Left hindlimb (tissue), 1 donor: ENCODE measurements around the gene TNFRSF13B.

Experiments
- DNase-seq: peaks from one replicate; pipeline ENCODE4 v3.0.0-alpha.2; 2018

The TNFRSF13B gene

GRCh38 chr17:16953841-16954240 is 18.1 kb downstream of the TNFRSF13B start:
- no peak for DNase-seq

DNA sequence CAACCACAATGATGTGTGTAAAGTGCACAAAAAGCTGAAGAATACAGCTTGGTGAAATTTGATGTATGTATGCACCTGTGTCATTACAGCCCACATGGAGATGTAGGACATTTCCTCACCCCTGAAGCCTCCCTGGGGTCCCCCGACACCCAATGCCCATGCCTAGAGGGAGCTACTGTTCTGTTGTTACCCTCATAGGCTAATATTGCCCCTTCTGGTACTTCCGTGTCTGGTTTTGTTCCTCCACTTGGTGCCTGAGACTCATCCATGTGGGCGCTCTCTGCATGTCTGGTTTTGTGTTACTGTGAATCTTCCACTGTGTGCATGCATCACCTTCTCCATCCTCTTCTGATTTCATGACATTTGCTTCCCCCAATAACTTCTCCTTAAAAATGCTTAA is 18.6 kb downstream of the TNFRSF13B start:
- no peak for DNase-seq

GRCh38 chr17:16952401-16952800 is 19.5 kb downstream of the TNFRSF13B start:
- no peak for DNase-seq

DNA sequence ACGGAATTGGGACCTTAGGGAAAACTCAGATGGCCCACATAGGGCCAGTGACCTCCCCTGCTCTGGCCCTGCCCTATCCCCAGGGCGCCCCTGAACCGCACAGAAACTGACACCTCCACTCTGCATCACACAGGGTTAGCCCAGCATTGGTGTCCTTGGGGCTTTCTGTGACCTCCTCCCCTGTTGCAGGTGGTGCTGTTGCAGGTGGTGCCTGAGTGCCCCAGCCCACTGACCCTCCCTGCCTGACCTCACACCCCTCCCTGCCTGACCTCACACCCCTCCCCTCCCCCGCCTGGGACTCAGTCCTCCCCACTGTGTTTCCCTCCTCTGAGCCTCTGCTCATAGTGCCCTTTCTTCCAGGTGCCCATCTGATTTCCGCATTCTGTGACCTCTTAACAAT is 21.4 kb downstream of the TNFRSF13B start:
- DNase-seq: no peak

DNA sequence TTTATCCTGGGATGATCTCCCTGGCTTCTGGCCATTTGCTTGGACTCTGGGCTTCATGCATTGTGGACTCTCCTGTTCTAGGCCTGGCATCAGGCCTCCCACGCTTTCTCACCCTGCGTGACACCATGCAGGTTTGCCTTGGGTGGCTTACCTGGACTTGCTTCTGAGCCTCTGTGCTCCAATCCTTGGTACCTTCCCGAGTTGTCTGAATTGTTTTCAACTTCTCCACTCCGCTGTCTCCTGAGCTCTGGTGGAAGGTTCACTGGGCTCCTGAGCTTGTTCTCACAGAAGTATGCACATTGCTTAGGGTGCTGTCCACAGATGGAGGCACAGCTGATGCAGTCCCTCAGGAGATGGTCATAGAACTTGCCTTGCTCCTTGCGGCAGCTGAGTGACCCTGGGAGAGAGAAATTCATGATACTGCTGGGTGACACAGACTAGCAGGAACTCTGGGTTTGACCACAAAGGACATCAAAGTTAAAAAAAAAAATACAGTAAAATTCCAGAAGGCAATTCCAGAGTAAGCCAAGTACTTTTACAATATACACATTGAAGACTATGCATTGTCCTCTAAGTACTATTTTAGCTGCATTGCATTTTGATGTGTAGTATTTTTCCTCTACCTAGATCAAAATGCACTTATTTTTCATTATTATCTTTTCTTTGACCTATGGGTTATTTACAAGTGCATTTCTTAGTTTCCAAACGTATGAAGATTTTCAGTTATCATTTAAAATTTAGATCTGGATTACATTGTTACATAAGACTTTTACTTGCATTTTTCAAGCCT is 23.1 kb downstream of the TNFRSF13B start:
- DNase-seq: no peak

DNA sequence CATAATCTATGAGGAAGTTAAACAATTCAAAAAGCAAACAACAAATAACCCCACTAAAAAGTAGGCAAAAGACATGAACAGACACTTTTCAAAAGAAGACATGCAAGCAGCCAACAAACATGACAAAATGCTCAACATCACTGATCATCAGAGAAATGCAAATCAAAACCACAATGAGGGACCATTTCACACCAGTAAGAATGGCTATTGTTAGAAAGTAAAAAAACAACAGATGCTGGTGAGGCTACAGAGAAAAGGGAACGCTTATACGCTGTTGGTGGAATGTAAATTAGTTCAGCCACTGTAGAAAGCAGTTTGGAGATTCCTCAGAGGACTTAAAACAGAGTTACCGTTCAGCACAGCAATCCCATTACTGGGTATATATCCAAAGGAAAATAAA is 24.4 kb downstream of the TNFRSF13B start:
- no peak for DNase-seq

DNA sequence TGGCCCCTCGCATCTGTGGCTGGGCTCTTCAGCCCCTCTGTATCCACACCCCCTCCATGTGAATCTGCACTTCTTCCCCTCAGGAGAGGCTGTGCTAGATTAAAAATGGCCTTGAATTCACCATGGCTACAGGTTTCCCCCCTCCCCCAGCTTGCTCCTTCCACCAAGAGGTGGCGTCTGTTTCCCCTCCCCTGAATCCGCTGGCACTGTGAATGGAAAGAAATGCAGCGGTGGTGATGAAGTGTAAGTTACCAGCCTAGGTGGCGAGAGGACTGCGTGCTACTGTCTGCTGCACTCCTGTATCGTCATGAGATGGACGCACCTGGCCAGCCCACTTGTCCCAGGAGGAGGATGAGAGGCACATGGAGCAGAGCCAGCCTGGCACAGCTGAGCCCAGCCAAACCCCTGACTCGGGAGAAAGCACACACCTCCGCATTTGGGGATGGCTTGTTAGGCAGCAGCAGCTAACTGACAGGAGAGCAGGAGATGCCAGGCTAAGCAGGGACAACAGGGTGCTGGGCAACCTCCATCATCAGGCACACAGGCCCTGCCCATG is 26.2 kb downstream of the TNFRSF13B start:
- DNase-seq: no peak

DNA sequence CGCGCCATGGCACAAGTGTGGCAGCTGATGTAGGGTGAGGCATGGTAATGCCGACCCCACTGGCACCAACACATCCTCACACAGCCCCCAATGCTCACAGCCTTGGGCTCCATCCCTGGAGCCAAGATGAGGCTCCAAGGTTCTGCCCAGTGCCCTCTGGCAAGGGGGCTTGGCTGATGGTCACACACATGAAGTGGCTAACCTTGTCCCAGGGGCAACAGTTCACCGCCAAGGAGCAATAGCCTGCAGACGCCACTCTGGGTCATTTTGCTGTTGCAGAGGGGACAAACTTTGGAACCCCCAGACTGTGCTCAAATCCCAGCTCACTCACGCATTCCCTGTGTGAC is 26.8 kb downstream of the TNFRSF13B start:
- no peak for DNase-seq

- no peak for DNase-seq
Observed at GRCh38 chr17:16944334-16945135, 27.4 kb downstream of the TNFRSF13B start.

- DNase-seq: no peak
Observed at GRCh38 chr17:16943541-16944333, 28.2 kb downstream of the TNFRSF13B start.

GRCh38 chr17:16943032-16943352 is 28.9 kb downstream of the TNFRSF13B start:
- DNase-seq: no peak

DNA sequence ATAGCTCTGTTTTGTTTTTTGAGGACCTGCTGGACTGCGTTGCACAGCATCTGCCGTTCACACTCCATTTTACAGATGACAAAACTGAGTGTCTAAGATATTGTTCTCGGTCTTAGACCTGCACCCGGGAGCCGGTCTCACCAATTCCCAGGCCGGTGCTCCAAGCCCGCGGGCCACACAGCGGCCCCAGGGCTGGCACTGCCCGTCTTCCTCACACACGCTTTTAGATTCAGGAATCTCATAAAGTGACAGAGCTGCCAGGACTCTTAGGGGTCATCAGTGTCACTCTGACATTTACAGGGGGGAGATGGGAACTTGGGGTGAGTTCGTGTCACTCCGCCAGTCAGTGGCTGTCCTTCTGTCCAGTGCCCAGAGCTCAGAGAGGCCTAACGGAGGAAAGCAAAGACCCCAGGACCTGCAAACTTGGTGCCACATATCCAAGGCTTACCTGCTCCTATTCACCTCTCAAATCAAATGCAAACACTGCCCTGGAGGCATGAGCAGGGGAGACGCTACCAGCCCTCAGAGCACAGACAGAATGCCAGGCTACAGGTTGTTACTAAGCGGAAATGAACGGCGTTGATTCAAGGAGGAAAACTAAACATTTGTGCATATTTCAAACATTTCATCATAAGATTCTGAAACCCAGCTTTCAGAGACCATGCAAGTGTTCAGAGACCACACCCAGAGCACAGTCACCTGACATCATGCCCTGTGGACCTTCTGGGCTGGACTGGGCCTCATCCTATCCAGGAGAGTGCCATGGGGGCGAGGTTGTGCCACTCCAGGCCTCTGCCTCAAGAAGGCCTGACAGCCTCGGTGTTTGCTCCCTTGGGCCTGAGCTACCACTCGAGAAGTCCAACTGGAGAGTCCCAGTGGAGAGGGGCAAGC is 29.5 kb downstream of the TNFRSF13B start:
- DNase-seq: no peak

- DNase-seq: no peak
Observed at GRCh38 chr17:16941072-16942036, 30.6 kb downstream of the TNFRSF13B start.

- DNase-seq: no peak
Observed at GRCh38 chr17:16940116-16940881, 31.6 kb downstream of the TNFRSF13B start.

DNA sequence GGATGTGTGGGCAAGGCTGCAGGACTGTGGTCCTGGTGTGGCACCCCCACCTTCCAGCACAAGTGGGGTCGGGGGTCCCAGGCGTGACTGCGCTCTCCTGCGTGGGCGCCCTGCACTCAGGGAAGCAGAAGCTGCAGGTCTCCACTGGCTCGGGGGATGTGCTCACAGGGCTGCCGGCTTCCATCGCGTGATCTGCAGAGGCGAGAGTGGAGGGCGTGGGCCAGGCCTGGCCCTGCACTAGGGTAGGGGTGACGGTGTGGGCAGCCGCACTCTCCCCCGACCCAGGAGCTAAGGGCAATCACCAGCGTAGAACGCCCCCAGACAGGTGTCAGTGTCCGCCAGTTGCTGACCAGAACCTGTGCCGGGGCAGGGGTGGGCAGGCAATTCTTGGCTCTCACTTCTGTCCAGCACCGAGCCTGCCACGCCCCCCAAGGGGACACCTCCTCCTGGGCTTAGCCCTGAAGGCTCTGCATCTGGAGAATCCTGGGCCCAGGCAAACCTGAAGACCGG is 32.3 kb downstream of the TNFRSF13B start:
- DNase-seq: no peak

DNA sequence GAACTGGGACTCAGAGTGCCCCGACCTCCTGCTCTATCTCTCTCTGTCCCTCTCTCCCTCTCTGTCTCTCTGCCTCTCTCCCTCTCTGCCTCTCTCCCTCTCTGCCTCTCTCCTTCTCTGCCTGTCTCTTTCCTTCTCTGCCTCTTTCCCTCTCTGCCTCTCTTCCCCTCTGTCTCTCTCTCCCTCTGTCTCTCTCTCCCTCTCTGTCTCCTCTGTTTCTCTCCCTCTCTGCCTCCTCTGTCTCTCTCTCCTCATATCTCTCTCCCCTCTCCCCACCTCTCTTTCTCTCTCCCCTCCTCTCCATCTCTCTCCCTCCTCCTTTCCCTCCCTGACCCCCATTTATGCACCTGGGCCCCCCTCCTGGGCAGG is 32.7 kb downstream of the TNFRSF13B start:
- no peak for DNase-seq

DNA sequence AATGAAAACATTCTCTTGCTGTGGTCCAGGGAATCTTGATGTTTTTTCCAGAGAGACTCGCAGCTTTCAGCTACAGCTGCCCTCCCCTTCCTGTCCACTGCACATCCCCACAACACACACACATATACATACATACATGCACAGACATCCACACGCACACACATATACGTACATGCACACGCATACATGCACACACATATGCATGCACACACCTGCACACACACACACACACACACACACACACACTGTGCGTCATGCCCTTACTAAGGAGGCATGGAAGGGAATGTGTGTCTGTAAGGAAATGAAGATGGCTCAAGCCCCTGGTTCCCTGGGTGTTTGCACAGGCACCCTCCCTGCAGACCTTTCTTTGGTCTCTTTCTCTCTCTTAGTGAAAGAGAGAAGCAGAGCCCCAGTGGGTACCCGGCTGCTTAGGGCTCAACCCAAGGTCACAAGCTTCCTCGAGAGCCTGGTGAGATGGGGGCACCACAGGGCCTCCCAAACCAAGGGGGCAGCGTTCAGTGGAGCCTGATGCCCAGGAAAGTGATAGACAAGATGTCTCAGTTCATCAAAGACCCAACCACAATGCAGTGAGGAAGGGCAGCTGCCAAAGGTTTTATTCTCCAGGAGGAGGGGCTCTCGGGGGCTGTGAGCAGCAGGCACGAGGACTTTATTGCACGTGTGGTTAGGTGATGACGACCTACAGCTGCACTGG is 33.3 kb downstream of the TNFRSF13B start:
- no peak for DNase-seq

DNA sequence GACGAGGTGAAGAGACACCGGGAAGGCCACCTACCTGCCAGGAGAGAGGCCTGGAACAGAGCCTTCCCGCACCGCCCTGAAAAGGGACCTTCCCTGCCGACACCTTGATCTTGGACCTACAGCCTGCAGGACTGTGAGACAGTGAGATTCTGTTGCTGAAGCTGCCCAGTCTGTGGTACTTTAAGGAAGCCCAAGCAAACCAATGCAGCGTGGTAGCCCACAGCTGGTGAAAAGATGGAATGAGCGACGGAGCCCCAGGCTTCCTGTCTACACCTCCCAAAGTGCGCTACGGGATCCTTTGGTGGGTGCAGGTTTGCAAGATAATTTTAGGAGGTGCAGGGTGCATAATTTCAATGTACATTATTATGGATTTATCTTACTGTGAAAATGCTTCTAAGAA is 33.9 kb downstream of the TNFRSF13B start:
- no peak for DNase-seq

GRCh38 chr17:16937431-16937830 is 34.5 kb downstream of the TNFRSF13B start:
- DNase-seq: no peak
